Mucosa of stomach (tissue), 1 donor: ENCODE measurements around the gene DDOST.

Experiments
- H3K27me3 ChIP-seq: one replicate; pipeline ENCODE4 v1.7.0; 2013; ENCODE audit warnings: mild to moderate bottlenecking, low read length; ENCODE audit not compliant: control insufficient read depth, insufficient read depth
- H3K36me3 ChIP-seq: one replicate; pipeline ENCODE4 v1.7.0; 2013; ENCODE audit warnings: low read length; ENCODE audit not compliant: control insufficient read depth, insufficient read depth
- H3K4me1 ChIP-seq: one replicate; pipeline ENCODE4 v1.7.0; 2013; ENCODE audit warnings: mild to moderate bottlenecking, low read length; ENCODE audit not compliant: control insufficient read depth, insufficient read depth
- H3K4me3 ChIP-seq: one replicate; pipeline ENCODE4 v1.7.0; 2013; ENCODE audit warnings: low read length
- H3K9ac ChIP-seq: one replicate; pipeline ENCODE4 v1.7.0; 2013; ENCODE audit warnings: mild to moderate bottlenecking, low read length, moderate library complexity
- H3K9me3 ChIP-seq: one replicate; pipeline ENCODE4 v1.7.0; 2013; ENCODE audit warnings: mild to moderate bottlenecking, low read length, moderate library complexity; ENCODE audit not compliant: control insufficient read depth
- donor health status: Pancreatic carcinoma.

DDOST gene

DNA sequence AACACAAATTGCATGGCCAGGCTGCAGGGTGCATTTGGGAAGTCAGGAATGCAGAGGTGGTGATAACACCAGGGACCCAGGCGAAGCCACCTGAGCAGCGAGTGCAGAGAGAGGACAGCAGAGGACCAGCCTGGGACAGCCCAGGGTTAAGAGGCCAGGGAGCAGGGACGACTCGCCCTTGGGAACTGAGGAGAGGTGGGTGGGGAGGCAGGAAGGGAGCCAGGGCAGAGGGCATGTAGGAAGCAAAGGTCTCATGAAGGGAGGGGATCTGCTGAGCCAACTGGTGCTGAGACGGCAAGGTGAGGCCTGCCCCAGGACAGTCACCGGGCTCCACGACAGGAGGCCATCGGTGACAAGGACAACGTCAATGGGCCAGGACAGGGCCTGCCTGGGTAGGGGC is 40.3 kb upstream of the DDOST start:
- Histone ChIP-seq H3K4me1 (peaks cover 5% of the 10 kb centered on the region), H3K27me3 (peaks cover 8% of the 10 kb centered on the region), H3K36me3 (no peaks in the 10 kb centered on the region), H3K9me3 (no peaks in the 10 kb centered on the region), H3K9ac (no peak overlapping the region), H3K4me3 (no peak overlapping the region)

GRCh38 chr1:20700636-20701215 is 39.6 kb upstream of the DDOST start:
- Histone ChIP-seq H3K9me3 (no peaks in the 10 kb centered on the region), H3K27me3 (peaks cover 8% of the 10 kb centered on the region)

DNA sequence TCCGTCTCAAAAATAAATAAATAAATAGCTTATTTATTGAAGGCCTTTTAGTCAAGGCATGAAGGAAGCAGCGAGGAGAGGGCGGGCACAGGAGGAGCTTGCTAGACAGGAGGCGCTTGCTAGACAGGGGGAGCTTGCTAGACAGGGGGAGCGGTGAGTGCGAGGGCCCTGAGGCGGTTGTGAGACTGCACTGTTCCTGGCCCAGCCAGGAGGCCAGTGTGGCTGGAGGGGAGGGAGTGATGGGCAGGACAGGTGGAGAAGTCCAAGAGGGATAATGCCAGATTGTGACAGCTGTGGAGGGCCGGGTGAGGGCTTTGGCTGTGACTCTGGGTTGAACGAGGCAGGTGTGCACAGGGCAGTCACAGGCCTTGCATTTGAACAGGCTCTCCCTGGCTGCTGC is 38.4 kb upstream of the DDOST start:
- Histone ChIP-seq H3K4me1 (peaks cover 5% of the 10 kb centered on the region), H3K36me3 (no peaks in the 10 kb centered on the region), H3K9me3 (no peaks in the 10 kb centered on the region), H3K4me3 (no peak overlapping the region), H3K9ac (no peak overlapping the region), H3K27me3 (peaks cover 8% of the 10 kb centered on the region)

More at GRCh38 chr1:20700636-20701215, 39.6 kb upstream of the DDOST start:
- peaks cover 5% of the 10 kb centered on the region for H3K4me1 ChIP-seq
- no peaks in the 10 kb centered on the region for H3K36me3 ChIP-seq
- H3K9ac ChIP-seq: no peak overlapping the region
- no peak overlapping the region for H3K4me3 ChIP-seq

GRCh38 chr1:20698195-20698910 is 37.2 kb upstream of the DDOST start:
- Histone ChIP-seq H3K9ac (no peak overlapping the region), H3K4me3 (no peak overlapping the region), H3K9me3 (no peaks in the 10 kb centered on the region), H3K36me3 (no peaks in the 10 kb centered on the region), H3K27me3 (peaks cover 8% of the 10 kb centered on the region), H3K4me1 (peaks cover 5% of the 10 kb centered on the region)

DNA sequence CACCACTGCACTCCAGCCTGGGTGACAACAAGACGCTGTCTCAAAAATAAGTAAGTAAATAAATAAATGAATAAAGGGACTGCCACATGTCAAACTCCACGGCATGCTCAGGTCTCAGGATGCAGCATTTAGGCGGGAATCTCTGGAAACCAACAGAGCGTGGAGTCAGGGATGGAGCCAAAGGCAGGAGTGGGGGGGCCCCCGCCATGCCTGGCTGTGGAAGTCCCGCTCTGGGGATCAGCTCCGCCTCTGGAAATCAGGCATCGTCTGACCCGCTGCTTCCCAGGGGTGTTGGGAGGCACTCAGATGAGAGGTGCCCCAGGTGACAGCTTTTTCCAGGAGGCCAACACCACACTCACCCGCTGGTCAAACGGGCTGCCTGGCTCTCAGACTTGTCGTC is 36.4 kb upstream of the DDOST start:
- peaks cover 8% of the 10 kb centered on the region for H3K27me3 ChIP-seq
- no peak overlapping the region for H3K4me3 ChIP-seq
- H3K4me1 ChIP-seq: peaks cover 5% of the 10 kb centered on the region
- H3K9me3 ChIP-seq: no peaks in the 10 kb centered on the region
- H3K36me3 ChIP-seq: no peaks in the 10 kb centered on the region
- no peak overlapping the region for H3K9ac ChIP-seq

GRCh38 chr1:20696397-20697333 is 35.5 kb upstream of the DDOST start:
- Histone ChIP-seq H3K27me3 (peaks cover 8% of the 10 kb centered on the region), H3K36me3 (no peaks in the 10 kb centered on the region), H3K9ac (peak overlapping the region; percentile 76), H3K9me3 (no peaks in the 10 kb centered on the region), H3K4me1 (peaks cover 5% of the 10 kb centered on the region), H3K4me3 (peak overlapping the region; percentile 82)

GRCh38 chr1:20695515-20695914 is 34.3 kb upstream of the DDOST start:
- H3K9me3 ChIP-seq: no peaks in the 10 kb centered on the region
- peaks cover 8% of the 10 kb centered on the region for H3K27me3 ChIP-seq
- peaks cover 5% of the 10 kb centered on the region for H3K4me1 ChIP-seq
- no peak overlapping the region for H3K4me3 ChIP-seq
- no peak overlapping the region for H3K9ac ChIP-seq
- no peaks in the 10 kb centered on the region for H3K36me3 ChIP-seq

GRCh38 chr1:20693623-20694022 is 32.5 kb upstream of the DDOST start:
- H3K4me3 ChIP-seq: no peak overlapping the region
- no peaks in the 10 kb centered on the region for H3K36me3 ChIP-seq
- H3K9ac ChIP-seq: no peak overlapping the region
- peaks cover 8% of the 10 kb centered on the region for H3K27me3 ChIP-seq
- H3K4me1 ChIP-seq: peaks cover 5% of the 10 kb centered on the region
- no peaks in the 10 kb centered on the region for H3K9me3 ChIP-seq

- Histone ChIP-seq H3K4me1 (peaks cover under 1% of the 10 kb centered on the region), H3K27me3 (no peaks in the 10 kb centered on the region), H3K9ac (no peak overlapping the region), H3K36me3 (no peaks in the 10 kb centered on the region), H3K9me3 (no peaks in the 10 kb centered on the region), H3K4me3 (no peak overlapping the region)
Measured at GRCh38 chr1:20691872-20692271, 30.7 kb upstream of the DDOST start.

DNA sequence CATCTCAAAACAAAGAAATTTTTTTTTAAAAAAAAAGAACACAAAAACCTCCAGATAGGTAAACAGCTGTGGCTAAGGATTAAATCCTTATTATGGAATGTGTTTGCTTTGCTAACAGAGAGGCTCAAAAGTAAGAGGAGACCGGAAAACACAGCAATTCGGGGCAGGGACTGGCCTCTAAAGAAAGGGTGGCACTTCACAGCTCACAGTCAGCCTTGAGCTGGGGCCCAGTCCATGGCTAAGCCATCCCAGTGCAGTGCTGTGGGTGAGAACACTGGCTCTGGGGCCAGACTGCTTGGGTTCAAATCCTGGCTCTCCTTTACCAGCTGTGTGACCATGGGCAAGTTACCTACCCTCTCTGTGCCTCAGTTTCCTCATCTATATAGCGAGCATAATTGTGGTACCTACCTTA is 28.5 kb upstream of the DDOST start:
- Histone ChIP-seq H3K27me3 (no peaks in the 10 kb centered on the region), H3K9me3 (no peaks in the 10 kb centered on the region), H3K4me3 (no peak overlapping the region), H3K9ac (no peak overlapping the region), H3K4me1 (no peaks in the 10 kb centered on the region), H3K36me3 (no peaks in the 10 kb centered on the region)

GRCh38 chr1:20686883-20687725 is 25.9 kb upstream of the DDOST start:
- Histone ChIP-seq H3K27me3 (no peaks in the 10 kb centered on the region), H3K36me3 (no peaks in the 10 kb centered on the region), H3K9me3 (no peaks in the 10 kb centered on the region), H3K4me3 (no peak overlapping the region), H3K9ac (no peak overlapping the region), H3K4me1 (no peaks in the 10 kb centered on the region)
